Measurements from ENCODE around the gene EIF4A3.

Gene EIF4A3

GRCh38 chr17:80145076-80146075 lies 1.6 kb downstream of the EIF4A3 start:
- DNase-seq (ENCODE audit: insufficient read length, low spot score) (no peak), FAIRE-seq (peak; percentile 72)
- TF ChIP-seq PAX5 (IDR thresholded peaks at IDR 0.05; ENCODE audit: insufficient read depth, low read length, severe bottlenecking), result no peak
- no peak for TF ChIP-seq POLR2AphosphoS5 (IDR thresholded peaks at IDR 0.05; ENCODE audit: low read depth, low read length)
- TF ChIP-seq POU2F2 (IDR thresholded peaks at IDR 0.05; ENCODE audit: low read depth, low read length), result no peak
- no peak for TF ChIP-seq TAF1 (IDR thresholded peaks at IDR 0.05; ENCODE audit: low read depth, low read length)
- no peak for TF ChIP-seq POLR2A (IDR thresholded peaks at IDR 0.05; ENCODE audit: low read depth, low read length)
- no peak for TF ChIP-seq SPI1 (IDR thresholded peaks at IDR 0.05; ENCODE audit: low read depth, low read length)

GRCh38 chr17:80142929-80143328 lies 4.0 kb downstream of the EIF4A3 start:
- TF ChIP-seq SPI1 (IDR thresholded peaks at IDR 0.05; ENCODE audit: low read depth, low read length) (no peak), POU2F2 (IDR thresholded peaks at IDR 0.05; ENCODE audit: low read depth, low read length) (no peak), POLR2A (IDR thresholded peaks at IDR 0.05; ENCODE audit: low read depth, low read length) (no peak), TAF1 (IDR thresholded peaks at IDR 0.05; ENCODE audit: low read depth, low read length) (no peak), PAX5 (IDR thresholded peaks at IDR 0.05; ENCODE audit: insufficient read depth, low read length, severe bottlenecking) (no peak), POLR2AphosphoS5 (IDR thresholded peaks at IDR 0.05; ENCODE audit: low read depth, low read length) (no peak)
- DNase-seq (ENCODE audit: insufficient read length, low spot score) (no peak), FAIRE-seq (no peak)

DNA sequence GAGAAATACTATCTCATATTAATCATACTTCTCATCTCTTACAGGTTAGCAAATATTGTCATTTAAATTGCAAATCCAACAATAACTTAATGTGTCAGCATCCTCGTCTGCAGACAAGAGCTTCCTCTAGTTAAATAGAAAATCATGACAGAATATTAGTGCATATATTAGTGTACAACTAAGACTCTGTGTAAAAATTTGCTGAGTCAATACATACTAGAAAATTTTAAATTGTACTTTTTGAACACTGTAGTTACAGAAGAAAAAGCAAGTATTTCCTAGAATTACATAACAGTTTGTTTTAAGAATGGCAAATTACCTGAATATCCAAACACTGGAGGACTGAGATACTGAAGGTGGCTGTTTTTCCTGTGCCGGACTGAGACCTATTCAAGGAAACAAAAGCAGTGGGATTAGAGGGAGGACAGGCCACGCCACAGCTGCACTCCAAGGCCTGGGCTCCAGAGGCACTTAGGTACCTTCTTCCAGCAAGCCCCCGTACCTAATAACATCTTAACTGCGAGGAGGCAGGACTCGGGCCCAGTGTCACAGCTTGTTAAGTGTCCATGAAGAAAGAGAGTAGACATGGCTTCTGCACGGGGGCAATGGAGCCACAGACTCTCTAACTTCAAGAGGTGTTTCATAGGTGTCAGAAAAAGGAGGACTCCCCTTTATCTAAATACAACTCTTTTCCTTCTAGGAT lies 5.3 kb downstream of the EIF4A3 start:
- no peak for FAIRE-seq
- TF ChIP-seq POLR2AphosphoS5 (IDR thresholded peaks at IDR 0.05; ENCODE audit: low read depth, low read length) (no peak), TAF1 (IDR thresholded peaks at IDR 0.05; ENCODE audit: low read depth, low read length) (no peak), PAX5 (IDR thresholded peaks at IDR 0.05; ENCODE audit: insufficient read depth, low read length, severe bottlenecking) (no peak), POU2F2 (IDR thresholded peaks at IDR 0.05; ENCODE audit: low read depth, low read length) (no peak), SPI1 (IDR thresholded peaks at IDR 0.05; ENCODE audit: low read depth, low read length) (no peak), POLR2A (IDR thresholded peaks at IDR 0.05; ENCODE audit: low read depth, low read length) (no peak)
- DNase-seq (ENCODE audit: insufficient read length, low spot score), result no peak

GRCh38 chr17:80138856-80139426 lies 8.0 kb downstream of the EIF4A3 start:
- DNase-seq (ENCODE audit: insufficient read length, low spot score) (no peak), FAIRE-seq (no peak)
- no peak for TF ChIP-seq POLR2AphosphoS5 (IDR thresholded peaks at IDR 0.05; ENCODE audit: low read depth, low read length)
- no peak for TF ChIP-seq TAF1 (IDR thresholded peaks at IDR 0.05; ENCODE audit: low read depth, low read length)
- TF ChIP-seq POLR2A (IDR thresholded peaks at IDR 0.05; ENCODE audit: low read depth, low read length), result no peak
- no peak for TF ChIP-seq SPI1 (IDR thresholded peaks at IDR 0.05; ENCODE audit: low read depth, low read length)
- TF ChIP-seq PAX5 (IDR thresholded peaks at IDR 0.05; ENCODE audit: insufficient read depth, low read length, severe bottlenecking), result no peak
- TF ChIP-seq POU2F2 (IDR thresholded peaks at IDR 0.05; ENCODE audit: low read depth, low read length), result no peak

DNA sequence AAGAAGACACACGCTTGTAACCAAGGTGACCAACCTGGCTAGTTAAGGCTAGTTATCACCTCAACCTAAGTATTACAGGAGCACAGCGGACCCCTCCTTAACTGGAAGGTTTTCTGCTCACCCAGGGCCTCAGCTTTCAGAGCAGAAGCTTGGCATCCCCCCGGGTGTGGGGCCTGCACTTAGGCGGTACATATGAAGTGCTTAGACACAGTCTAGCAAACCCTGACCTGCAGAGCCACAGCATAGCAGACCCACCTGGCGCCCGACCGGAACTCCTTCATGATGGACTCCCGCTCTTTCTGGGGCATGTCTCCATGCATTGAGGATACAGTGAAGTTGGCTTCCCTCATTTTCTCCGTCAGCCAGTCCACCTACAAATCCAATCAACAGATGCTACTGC lies 9.8 kb downstream of the EIF4A3 start:
- no peak for FAIRE-seq
- no peak for DNase-seq (ENCODE audit: insufficient read length, low spot score)
- no peak for TF ChIP-seq PAX5 (IDR thresholded peaks at IDR 0.05; ENCODE audit: insufficient read depth, low read length, severe bottlenecking)
- TF ChIP-seq POLR2AphosphoS5 (IDR thresholded peaks at IDR 0.05; ENCODE audit: low read depth, low read length), result no peak
- no peak for TF ChIP-seq TAF1 (IDR thresholded peaks at IDR 0.05; ENCODE audit: low read depth, low read length)
- TF ChIP-seq SPI1 (IDR thresholded peaks at IDR 0.05; ENCODE audit: low read depth, low read length), result no peak
- TF ChIP-seq POLR2A (IDR thresholded peaks at IDR 0.05; ENCODE audit: low read depth, low read length), result no peak
- TF ChIP-seq POU2F2 (IDR thresholded peaks at IDR 0.05; ENCODE audit: low read depth, low read length), result no peak

GRCh38 chr17:80133626-80133970 lies 13.3 kb downstream of the EIF4A3 start:
- DNase-seq (ENCODE audit: insufficient read length, low spot score) (no peak), FAIRE-seq (no peak)
- no peak for TF ChIP-seq SPI1 (IDR thresholded peaks at IDR 0.05; ENCODE audit: low read depth, low read length)
- no peak for TF ChIP-seq PAX5 (IDR thresholded peaks at IDR 0.05; ENCODE audit: insufficient read depth, low read length, severe bottlenecking)
- no peak for TF ChIP-seq POLR2AphosphoS5 (IDR thresholded peaks at IDR 0.05; ENCODE audit: low read depth, low read length)
- TF ChIP-seq TAF1 (IDR thresholded peaks at IDR 0.05; ENCODE audit: low read depth, low read length), result no peak
- TF ChIP-seq POU2F2 (IDR thresholded peaks at IDR 0.05; ENCODE audit: low read depth, low read length), result no peak
- no peak for TF ChIP-seq POLR2A (IDR thresholded peaks at IDR 0.05; ENCODE audit: low read depth, low read length)

DNA sequence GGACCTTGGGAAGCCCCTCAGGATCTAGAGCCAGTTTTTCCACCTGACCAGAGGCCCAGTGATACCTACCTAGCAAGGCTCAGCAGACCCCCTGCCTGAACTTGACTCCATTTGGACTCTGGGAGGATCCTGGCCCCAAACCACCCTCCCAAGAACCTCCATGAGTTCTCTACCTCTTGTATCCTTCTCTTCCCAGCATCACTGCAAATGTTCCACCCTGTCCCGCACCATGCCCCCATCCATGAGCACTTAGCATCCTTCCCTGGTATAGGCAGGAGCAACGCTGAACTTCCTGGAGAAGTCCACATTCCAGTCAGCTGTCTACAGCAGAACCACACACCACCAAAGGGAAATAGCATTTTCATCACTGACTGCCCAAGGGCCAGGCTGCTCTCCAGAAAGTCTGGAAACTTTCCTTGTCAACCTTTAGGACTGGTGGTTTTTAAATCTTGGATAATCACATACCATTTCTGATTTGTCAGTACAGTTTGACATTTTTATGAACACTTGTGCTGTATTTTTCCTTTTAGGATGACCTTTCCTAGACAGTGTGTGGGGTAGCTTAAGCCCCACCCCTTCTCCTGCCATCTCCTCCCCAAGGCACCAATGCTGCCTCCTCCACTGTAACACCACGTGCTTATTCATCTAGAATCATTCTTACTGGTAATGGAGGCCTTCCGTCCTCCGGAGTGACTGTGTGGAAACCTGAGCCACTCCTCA lies 13.9 kb downstream of the EIF4A3 start:
- DNase-seq (ENCODE audit: insufficient read length, low spot score), result no peak
- FAIRE-seq, result no peak
- no peak for TF ChIP-seq TAF1 (IDR thresholded peaks at IDR 0.05; ENCODE audit: low read depth, low read length)
- TF ChIP-seq POLR2A (IDR thresholded peaks at IDR 0.05; ENCODE audit: low read depth, low read length), result no peak
- TF ChIP-seq POU2F2 (IDR thresholded peaks at IDR 0.05; ENCODE audit: low read depth, low read length), result no peak
- TF ChIP-seq PAX5 (IDR thresholded peaks at IDR 0.05; ENCODE audit: insufficient read depth, low read length, severe bottlenecking), result no peak
- TF ChIP-seq SPI1 (IDR thresholded peaks at IDR 0.05; ENCODE audit: low read depth, low read length), result no peak
- TF ChIP-seq POLR2AphosphoS5 (IDR thresholded peaks at IDR 0.05; ENCODE audit: low read depth, low read length), result no peak

GRCh38 chr17:80130992-80131391 lies 15.9 kb downstream of the EIF4A3 start:
- DNase-seq (ENCODE audit: insufficient read length, low spot score) (no peak), FAIRE-seq (no peak)
- TF ChIP-seq TAF1 (IDR thresholded peaks at IDR 0.05; ENCODE audit: low read depth, low read length), result no peak
- no peak for TF ChIP-seq PAX5 (IDR thresholded peaks at IDR 0.05; ENCODE audit: insufficient read depth, low read length, severe bottlenecking)
- no peak for TF ChIP-seq SPI1 (IDR thresholded peaks at IDR 0.05; ENCODE audit: low read depth, low read length)
- TF ChIP-seq POLR2A (IDR thresholded peaks at IDR 0.05; ENCODE audit: low read depth, low read length), result no peak
- no peak for TF ChIP-seq POLR2AphosphoS5 (IDR thresholded peaks at IDR 0.05; ENCODE audit: low read depth, low read length)
- no peak for TF ChIP-seq POU2F2 (IDR thresholded peaks at IDR 0.05; ENCODE audit: low read depth, low read length)
